HG02943 (cell line): Measurements from ENCODE around the gene ABCA2.
"Not testable (repeated sequence)": the region's sequence is repeated elsewhere in the genome, so short reads cannot be mapped to it uniquely, and the experiment has no call there.

Experiments used
- ATAC-seq: cut with Tn5 transposase; IDR thresholded peaks from one replicate; pipeline ENCODE4 v1.9.1; 2021; ENCODE audit warnings: mild to moderate bottlenecking, low read depth, moderate library complexity; ENCODE audit not compliant: unreplicated experiment

Gene ABCA2

DNA sequence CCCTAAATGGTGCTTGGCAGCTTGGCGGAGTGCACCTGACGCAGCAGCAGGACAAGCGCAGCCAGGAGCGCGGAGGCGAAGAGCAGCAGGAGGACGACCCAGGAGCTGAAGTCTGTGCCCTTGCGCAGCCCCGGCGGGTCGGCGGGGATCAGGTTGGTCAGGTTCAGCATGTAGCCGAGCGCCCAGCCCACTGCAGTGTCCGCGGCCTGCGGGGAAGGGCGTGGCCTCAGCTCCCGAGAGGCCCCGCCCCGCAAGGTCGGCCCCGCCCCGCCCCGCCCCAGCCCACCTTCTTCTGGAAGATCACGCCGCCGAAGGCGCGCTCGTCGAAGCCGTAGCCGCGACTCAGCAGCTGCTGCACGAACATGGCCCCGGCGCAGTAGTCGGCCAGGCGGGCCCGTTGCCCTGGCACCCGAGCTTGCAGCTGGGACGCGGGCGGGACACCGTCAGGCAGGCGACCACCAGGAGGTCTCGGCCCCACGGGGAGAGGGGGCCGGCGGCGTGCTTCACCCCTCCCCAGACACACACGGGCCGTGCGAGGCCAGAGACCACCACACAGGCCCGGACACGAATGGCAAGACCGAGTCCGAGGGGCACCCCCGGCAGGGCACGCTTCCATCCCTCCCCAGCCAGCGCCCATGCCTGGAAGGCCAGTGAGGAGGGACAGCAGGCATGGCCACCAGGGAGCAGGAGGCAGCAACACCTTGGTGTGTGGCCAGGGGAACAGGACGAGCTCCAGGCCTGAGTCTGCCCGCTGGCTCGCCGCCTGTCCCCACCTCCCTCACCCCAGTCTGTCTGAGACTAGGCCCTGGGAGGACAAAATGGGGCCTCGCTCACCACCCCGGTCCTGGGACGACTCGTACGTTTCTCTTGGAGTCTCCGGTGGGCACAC, 20.9 kb upstream of the ABCA2 start:
- ATAC-seq = no peak

DNA sequence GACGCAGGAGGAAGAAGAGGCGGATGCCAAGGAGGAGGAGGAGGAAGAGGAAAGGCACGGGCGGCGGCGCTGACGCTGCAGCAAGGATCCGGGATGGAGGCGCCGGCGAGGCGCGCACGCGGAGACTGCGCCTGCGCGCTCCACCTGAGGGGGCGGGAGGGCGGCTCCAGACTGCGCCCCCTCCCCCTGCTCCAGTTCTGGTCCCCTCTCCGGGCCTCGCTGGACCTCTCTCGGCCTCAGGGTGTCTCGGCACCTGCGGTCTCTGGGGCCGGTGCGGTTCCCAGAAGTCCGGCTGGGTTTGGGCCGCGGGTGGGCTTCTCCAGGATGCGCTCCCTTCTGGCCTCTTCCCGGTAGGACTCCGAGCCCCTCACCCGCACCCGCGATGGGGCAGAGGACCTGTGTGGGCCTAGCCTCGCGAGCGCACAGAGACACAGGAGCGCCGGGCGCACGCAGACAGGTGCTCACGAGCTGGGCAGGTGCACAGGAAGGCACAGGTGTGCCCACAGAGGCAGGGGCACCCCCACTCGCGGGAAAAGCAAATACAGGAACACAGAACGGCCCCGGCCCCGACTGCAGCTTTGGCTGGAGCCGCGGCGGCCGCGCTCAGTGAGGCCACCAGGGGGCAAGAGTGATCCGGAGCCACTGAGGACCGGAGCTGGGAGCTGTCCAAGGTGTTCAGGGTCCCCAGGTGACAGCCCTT, 18.2 kb upstream of the ABCA2 start, which contains the start of gene NPDC1:
Gene NPDC1, minus strand, starts transcription at position 90 of the 700 bp plus-strand sequence. CDS start 188 bp downstream, outside the sequence.
- ATAC-seq = no peak

- ATAC-seq = no peak
Measured at GRCh38 chr9:137045294-137046087, 17.5 kb upstream of the ABCA2 start.

DNA sequence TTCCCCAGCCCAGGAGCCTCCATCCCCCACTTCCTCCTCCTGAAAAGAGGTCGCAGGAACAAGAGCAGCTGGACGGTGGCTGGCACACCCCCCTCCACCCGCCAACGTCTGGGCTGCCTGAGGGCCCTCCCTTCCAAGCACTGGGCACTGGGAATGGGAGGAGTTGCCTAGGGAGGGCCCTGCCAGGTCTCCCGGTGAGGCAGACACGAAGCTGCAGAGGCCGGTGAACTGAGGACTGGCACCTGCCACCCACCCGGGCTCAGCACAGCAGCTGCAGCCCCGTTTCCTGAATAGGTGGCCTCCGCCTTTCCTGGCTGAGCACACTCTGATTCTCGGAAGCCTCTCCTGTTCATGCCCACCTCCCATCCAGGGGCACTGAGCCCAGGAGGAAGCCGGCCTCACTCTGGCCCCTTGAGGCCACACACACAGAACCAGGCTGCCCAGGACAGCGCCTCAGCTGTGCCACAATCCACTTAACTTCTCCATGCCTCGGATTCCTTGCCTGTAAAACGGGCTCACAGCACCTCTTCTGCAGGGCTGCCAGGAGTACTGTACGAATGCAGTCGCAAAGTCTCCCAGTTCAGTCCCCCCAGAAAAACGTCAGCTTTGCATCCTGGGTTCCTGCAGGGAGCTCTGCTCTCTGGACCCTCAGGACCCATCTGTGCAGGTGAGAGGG, 16.6 kb upstream of the ABCA2 start:
- ATAC-seq = no peak

DNA sequence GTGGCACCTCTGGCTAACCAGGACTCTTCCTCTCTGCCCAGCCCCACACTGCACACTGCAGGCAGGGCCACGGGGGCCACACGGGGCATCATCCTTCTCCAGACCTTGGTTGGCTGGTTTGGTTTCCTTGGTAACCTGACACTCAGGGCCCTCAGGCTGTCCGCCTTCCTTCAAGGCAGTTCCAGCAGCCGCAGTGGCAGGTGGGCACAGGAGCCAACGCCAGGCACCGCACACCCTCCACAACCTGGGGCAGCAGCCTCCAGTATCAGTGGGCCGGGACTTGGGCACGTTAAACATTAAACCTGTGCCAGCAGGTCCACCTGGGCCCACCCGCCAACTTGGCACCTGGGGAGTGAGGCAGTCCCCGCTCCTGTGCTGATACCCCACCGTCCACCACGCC, 16.0 kb upstream of the ABCA2 start:
- ATAC-seq = no peak

- ATAC-seq = no peak
Measured at GRCh38 chr9:137042751-137043727, 15.0 kb upstream of the ABCA2 start.

- no peak for ATAC-seq
Measured at GRCh38 chr9:137041124-137041523, 13.1 kb upstream of the ABCA2 start.

DNA sequence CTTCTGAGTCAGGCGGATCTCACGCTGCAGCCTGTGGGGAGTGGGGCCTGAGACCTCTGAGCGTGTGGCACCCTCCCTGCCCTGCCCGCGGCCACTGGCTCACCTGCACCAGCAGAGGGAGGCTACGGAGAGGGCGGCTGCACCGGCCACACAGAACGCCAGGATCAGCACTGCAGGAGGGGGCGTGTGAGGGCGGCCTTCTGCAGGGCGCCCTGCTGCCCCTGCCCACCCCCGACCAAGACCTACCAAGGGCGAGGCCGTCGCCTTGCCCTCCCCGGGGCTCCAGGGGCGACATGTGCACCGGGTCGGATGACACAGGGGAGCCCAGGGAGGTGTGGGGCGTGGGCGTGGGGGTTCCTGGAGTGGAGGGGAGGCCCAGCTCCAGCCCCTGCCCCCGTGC, 12.5 kb upstream of the ABCA2 start:
- no peak for ATAC-seq

- no peak for ATAC-seq
Measured at GRCh38 chr9:137039611-137040366, 11.8 kb upstream of the ABCA2 start.

GRCh38 chr9:137038916-137039315, 10.9 kb upstream of the ABCA2 start:
- no peak for ATAC-seq

GRCh38 chr9:137037483-137037882, 9.4 kb upstream of the ABCA2 start:
- no peak for ATAC-seq

DNA sequence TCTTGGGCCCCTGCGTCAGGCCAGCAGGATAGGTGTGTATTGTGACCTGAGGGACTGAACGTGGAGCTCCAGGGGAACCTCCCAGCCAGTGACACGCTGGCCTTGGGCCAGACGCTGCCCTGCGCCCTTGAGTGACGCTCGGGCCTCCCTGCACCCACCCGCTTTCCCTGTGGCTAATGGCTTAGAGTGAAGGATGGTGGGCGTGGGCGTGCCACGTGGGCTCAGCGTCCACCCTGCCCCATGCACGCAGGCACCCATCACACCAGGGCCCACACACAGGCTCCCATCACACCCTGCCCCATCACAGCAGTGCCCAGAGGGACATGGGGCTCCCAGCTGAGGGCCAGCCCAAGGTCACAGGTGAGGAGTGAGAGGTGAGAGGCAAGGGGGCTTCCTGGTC, 9.0 kb upstream of the ABCA2 start:
- no peak for ATAC-seq

DNA sequence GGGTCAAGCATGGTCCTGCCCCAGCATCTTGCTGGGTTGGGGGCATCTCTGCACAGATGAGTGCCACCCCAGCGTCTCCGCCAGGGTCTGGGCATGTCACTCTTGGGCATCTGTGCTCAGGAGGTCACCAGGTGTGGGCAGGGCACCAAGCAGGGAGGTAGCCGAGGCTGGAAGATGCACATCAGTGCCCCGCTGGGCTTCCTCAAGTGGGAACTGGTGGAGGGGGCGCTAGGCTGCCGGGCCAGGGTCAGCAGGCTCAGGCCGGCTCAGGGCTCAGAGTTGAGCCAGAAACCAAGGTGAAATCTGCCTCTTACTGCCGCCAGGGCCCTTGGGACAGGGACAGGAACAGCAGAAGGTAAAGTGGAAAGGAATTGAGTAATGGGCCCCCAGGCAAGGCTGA, 7.9 kb upstream of the ABCA2 start:
- ATAC-seq = no peak

DNA sequence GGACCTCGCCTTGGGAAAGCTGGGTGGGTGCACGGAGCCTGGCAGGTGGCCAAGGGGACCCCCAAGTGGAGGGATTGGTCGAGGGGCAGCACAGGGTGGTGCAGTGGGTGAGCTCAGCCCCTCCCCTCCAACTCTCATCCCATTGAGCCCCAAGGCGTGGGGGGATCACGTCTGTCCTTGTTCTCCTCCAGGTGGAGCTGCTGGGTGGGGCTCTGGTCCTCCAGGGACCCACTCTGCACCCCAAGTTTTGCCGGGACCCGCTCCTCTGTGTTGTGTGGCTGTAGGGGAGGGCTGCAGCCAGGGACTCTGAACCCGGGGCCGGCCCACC, 7.4 kb upstream of the ABCA2 start:
- no peak for ATAC-seq

DNA sequence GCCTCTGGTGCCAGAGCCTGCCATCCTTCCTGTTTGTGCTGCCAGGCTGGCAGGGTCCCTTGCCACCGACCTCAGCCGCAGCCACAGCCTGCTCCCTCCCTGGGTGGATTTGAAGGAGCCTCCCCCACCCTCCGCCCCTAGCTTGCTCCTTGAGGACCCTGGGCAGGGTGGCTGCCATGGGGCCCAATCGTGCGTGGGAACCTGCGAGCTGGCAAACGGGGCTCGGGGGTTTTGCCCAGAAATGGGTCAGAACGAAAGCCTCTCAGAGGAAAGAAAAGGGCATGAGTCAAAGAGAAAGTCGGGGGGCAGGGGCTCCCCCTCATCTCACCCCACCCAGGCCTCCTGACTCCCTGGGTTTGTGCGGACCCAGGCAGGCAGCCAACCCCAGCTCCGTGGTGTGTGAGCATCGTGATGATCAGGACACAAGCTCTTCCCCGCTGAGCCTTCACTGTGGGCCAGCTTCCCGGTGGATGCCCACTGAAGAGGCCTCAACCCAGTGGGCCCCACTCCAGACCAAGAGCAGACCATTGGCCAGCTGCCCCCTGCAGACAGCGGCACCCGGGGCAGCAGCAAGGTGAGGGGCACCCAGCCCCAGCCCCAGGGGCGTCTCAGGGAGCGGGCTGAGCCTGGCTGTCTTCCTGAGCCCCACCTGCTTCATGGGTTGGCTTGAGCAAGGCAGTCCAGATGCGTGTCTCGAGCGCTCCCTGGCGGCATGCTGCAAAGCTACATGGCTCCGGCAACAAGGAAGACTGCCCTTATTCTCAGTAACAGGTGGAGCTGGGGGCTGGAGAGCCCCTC, 6.9 kb upstream of the ABCA2 start:
- ATAC-seq = peak; percentile 56

GRCh38 chr9:137034039-137034708, 6.1 kb upstream of the ABCA2 start:
- no peak for ATAC-seq

DNA sequence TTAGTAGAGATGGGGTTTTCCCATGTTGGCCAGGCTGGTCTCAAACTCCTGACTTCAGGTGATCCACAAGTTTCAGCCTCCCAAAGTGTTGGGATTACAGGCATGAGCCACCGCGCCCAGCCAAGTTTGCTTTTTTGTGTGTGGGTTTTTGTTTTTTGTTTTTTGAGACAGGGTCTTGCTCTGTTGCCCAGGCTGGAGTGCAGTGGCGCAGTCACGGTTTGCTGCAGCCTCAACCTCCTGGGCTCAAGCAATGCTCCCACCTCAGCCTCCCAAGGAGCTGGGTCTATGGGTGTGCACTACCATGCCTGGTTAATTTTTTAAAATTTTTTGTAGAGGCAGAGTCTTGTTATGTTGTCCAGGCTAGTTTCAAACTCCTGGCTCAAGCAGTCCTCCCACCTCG, 5.4 kb upstream of the ABCA2 start:
- ATAC-seq = not testable (repeated sequence)
